Activated T-cell treated with anti-CD3 and anti-CD28 coated beads, Interleukin-2, amount 50 U/mL, for 72 hours (primary cell): Measurements from ENCODE around the gene COMP. TPM values are rescaled to one million over a fixed set of nuclear protein-coding genes. Genes with fewer than 3 reads are reported as not detected.

Experiments used
- ATAC-seq, 2 donors: fragments of 150-1000 bp; cut with Tn5 transposase; replicated peaks in 1 of 2; 2 replicates each; pipeline ENCODE4 v1.10.0; 2021; ENCODE audit warnings: moderate library complexity in 2 of 2, mild to moderate bottlenecking in 1 of 2
- DNase-seq, 2 donors: peaks; one replicate each; pipeline ENCODE4 v3.0.0; 2021 to 2022; ENCODE audit warnings: mixed read lengths in 1 of 2
- H3K27ac Mint-ChIP-seq: one replicate; pipeline ENCODE4 v1.8.0; 2022; ENCODE audit warnings: mild to moderate bottlenecking, moderate library complexity, mixed read lengths
- H3K27me3 Mint-ChIP-seq: one replicate; pipeline ENCODE4 v1.8.0; 2022; ENCODE audit warnings: low read depth, mixed read lengths
- H3K36me3 Mint-ChIP-seq, 2 donors: one replicate each; pipeline ENCODE4 v1.8.0; 2022; ENCODE audit warnings: mixed read lengths in 2 of 2, mild to moderate bottlenecking in 1 of 2; ENCODE audit not compliant: insufficient read depth in 2 of 2
- H3K4me1 Mint-ChIP-seq: one replicate; pipeline ENCODE4 v1.8.0; 2022; ENCODE audit warnings: low read depth, mixed read lengths
- H3K4me3 Mint-ChIP-seq, 2 donors: one replicate each; pipeline ENCODE4 v1.8.0; 2022; ENCODE audit warnings: mild to moderate bottlenecking in 2 of 2, mixed read lengths in 2 of 2, moderate library complexity in 2 of 2
- H3K9me3 Mint-ChIP-seq, 2 donors: one replicate each; pipeline ENCODE4 v1.8.0; 2022; ENCODE audit warnings: mixed read lengths in 2 of 2
- total RNA-seq, 2 donors: library from RNA; stranded (reverse); gene quantifications; one replicate each; pipeline ENCODE4 v1.2.3, GENCODE V29; 2022

The COMP gene
- not detected for total RNA-seq

DNA sequence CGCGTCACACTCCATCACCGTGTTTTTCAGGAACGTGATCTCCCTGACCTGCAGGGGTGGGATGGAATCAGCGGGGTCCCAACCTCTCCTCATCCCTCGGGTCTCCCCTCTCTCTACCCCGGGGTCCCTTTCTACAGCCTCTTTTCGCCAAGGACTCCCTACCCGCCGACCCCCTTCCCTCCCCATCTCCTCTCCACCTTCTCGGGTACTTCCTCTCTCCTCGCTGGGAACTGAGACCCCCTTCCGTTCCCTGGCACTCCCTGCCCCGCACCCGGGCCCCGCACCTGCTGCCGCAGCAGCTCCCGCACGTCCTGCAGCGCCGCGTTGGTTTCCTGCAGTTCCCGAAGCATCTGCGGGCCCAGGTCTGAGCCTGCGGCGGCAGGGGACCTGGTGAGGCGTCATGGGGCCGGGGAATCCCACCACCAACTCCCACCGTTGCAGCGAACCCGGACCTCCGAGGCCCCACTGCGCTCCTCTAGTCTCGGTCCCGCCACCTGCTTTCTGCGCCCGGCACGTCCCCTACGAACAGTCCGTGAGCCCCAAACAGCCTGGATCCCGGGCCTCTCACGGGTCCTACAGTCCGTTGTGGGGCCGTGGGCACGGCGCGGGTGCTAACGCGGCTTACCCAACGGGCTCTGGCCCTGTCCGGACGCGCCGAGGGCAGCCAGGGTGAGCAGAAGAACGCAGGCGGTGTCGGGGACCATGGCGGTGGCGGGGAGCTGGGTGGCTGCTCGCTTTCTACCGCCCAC is at the start of gene COMP:
Gene COMP, minus strand, starts transcription at position 740 of the 749 bp plus-strand sequence. Its CDS starts 36 bp downstream, at position 704.
- H3K36me3 Mint-ChIP-seq: peaks cover 4 to 9% of the 10 kb centered on the region in 2 donors
- peaks cover 36% of the 10 kb centered on the region for H3K4me1 Mint-ChIP-seq
- no peak for DNase-seq
- H3K27me3 Mint-ChIP-seq: peaks cover 76% of the 10 kb centered on the region
- H3K9me3 Mint-ChIP-seq: no peaks in the 10 kb centered on the region
- peak within 1 kb of the TSS; percentile 38 for H3K27ac Mint-ChIP-seq
- H3K4me3 Mint-ChIP-seq: peak within 1 kb of the TSS; percentile 73 to 88
- ATAC-seq: no peak

DNA sequence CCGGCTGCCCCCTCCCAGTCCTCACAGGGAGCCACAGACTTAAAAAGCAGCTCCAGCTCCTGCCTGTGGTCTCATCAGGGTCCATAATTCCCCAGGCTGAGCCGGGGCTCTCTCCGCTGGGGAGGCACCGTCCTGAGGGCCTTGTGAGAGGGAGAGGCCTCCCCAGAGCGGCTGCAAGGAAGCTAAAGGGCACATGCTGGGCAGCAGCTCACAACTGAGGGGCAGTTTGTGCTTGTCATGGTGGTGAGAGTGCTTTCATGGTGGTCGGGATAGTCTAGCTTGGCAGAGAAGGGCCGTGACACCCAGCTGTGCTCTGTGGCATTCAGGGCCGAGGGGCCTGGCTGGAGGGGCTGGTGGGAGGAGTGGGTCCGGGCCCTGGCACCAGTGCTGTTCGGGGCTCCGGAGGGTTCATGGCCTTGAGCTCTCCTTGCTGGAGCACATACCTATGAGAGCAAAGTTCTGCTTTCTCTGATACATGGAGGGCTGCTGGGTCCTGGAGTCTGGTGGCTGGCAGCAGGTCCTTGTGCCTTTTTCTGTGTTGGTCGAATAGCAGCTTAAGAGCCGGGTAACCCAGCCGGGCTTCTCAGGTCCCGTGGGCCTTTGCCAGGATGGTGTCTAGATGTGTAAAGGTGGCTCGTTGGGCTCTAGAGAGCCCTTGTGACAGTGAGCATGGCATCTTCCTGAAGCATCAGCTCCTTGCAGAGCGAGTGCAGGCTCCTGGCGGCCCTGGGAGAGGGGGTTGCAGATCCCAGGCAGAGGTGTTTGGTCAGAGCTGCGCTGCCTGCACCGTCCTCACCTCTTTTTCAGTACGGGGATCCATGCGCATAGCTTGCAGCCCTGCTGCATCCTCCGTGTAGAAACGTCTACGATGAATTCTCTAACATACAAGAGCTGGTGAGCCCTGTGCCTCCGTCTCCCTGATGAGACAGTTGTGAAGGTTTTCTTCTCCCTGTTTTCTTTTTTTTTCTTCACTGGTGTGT is 49.5 kb upstream of the COMP start:
- peaks cover 12 to 15% of the 10 kb centered on the region in 2 donors for H3K36me3 Mint-ChIP-seq
- H3K27ac Mint-ChIP-seq: peak overlapping the region; percentile 56
- H3K27me3 Mint-ChIP-seq: no peaks in the 10 kb centered on the region

DNA sequence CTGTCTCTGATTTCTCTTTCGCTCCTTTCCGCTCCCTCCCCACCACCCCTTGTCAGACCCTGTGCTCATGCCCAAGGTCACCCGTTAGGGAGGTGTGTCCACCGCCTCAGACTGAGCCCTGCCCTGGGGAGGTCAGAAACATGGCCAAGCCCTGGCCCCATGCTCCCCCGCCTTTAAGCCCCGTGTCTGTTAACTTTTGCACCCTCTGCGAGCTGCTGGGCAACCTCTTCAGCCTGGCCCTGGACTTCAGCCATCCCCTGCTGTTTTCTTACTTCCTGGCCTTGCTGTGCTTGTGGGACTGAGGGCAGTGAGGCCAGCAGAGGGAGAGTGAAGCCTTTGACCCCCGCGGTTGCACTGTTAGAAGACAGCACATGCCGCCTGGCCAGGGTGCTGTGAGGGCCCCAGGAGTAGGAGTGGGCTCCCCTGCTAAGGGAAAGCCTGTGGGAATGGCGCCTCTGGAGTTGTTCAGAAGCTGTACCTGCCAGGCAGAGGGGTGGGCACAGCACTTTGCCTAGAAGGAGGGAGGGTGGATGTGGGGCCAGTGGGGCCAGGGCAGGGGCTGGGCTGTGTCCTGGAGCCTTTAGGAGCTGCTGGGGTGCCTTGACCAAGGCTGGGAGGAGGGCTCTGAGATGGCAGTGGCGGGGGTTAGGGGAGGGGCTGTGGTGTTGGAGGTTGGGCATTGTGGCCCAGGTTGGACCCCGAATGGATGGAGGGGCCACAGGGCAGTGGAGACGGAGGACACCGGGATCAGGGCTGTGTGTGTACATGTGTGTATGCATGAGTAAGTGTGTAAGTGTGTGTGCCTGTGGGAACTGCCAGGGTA is 48.6 kb upstream of the COMP start:
- DNase-seq: no peak
- ATAC-seq: no peak
- Mint-ChIP-seq H3K36me3 (peaks cover 15 to 19% of the 10 kb centered on the region in 2 donors), H3K27me3 (no peaks in the 10 kb centered on the region), H3K9me3 (no peaks in the 10 kb centered on the region), H3K4me1 (peaks cover 89% of the 10 kb centered on the region), H3K4me3 (no peak overlapping the region), H3K27ac (no peak overlapping the region)

More for the DNA sequence above, 49.5 kb upstream of the COMP start:
- Mint-ChIP-seq H3K9me3 (no peaks in the 10 kb centered on the region), H3K4me1 (peaks cover 85% of the 10 kb centered on the region), H3K4me3 (no peak overlapping the region)
- no peak for ATAC-seq
- DNase-seq: no peak

DNA sequence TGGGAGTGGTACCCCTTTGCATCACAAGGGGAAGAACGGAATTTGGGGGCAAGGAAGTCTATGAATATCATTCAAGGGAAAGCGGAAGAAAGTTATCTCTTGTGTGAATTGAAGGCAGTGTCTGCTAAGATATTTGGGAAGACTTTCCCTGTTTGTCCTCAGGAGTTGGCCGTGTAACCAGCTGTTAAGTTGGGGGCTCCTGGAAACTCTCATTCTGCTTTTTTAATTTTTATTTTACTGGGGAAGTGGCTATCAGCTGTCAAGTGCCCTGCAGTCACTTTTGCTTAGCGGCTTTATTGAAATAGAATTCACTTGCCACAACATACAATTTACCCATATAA is 43.5 kb upstream of the COMP start:
- Mint-ChIP-seq H3K9me3 (no peaks in the 10 kb centered on the region), H3K27me3 (no peaks in the 10 kb centered on the region), H3K36me3 (peaks cover 21 to 24% of the 10 kb centered on the region in 2 donors), H3K4me1 (peaks cover 64% of the 10 kb centered on the region), H3K27ac (no peak overlapping the region), H3K4me3 (peak overlapping the region; percentile 97 to 99)
- DNase-seq: no peak
- ATAC-seq: no peak

DNA sequence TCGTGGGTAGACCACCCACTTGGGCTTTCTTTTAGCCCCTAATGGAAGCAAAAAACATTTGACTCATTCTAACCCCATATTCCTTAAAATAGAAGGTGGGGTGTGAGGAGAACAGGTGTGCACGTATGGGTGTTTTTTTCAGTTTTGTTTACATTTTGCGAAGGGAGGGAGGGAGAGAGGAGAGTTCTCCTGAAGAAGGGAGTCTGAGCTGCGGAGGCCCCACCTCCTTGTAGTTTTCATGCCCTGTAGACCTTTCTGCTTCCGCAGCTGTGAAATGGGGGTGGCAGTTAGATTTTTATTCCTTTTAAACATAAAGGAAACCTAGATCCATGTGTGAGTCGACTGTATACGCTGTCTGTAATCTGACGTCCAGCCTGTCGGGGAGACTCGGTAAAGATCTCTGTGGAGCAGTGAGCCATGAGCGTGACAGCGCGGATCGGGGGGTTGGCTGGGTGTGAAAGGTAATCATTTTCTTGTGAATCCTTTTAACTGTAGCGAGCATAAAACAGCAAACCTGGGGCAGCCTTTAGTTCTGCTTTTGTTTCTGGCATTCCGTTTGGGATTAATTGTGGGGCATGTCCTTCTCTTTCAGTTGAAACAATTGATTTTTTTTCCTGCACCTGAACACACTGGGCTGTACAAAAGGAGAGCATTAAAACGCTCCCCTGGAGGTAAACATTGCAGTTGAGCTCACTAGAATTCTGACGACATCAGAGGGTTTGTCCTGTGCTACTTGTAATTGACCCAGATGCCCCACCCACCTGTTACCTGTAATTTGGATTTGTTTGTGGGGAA is 42.9 kb upstream of the COMP start:
- Mint-ChIP-seq H3K4me3 (peak overlapping the region; percentile 97 to 99), H3K36me3 (peaks cover 21 to 24% of the 10 kb centered on the region in 2 donors)

DNA sequence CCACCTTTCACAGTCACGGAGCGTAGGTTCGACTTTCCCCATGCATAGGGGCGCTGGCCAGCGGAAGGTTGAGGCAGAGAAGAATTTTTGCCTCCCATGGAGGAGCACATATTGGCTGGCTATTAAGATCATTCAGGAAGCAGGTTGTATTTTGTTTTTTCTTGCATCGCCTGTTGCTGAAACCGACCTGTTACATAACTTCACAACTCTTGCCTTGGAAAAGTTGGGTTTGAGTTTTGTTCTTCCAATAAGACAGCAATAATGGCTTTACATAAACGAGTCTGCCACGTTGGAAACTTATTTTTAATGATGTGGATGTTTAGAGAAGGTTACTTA is 42.0 kb upstream of the COMP start:
- peaks cover 50% of the 10 kb centered on the region for H3K4me1 Mint-ChIP-seq
- H3K27ac Mint-ChIP-seq: peak overlapping the region; percentile 98
- peaks cover 18 to 24% of the 10 kb centered on the region in 2 donors for H3K36me3 Mint-ChIP-seq
- ATAC-seq (no peak), DNase-seq (no peak)
- no peaks in the 10 kb centered on the region for H3K27me3 Mint-ChIP-seq
- peak overlapping the region; percentile 97 to 99 for H3K4me3 Mint-ChIP-seq
- no peaks in the 10 kb centered on the region for H3K9me3 Mint-ChIP-seq

More for the DNA sequence above, 42.9 kb upstream of the COMP start:
- DNase-seq: no peak
- Mint-ChIP-seq H3K4me1 (peaks cover 58% of the 10 kb centered on the region), H3K27ac (peak overlapping the region; percentile 98), H3K9me3 (no peaks in the 10 kb centered on the region), H3K27me3 (no peaks in the 10 kb centered on the region)
- no peak for ATAC-seq

DNA sequence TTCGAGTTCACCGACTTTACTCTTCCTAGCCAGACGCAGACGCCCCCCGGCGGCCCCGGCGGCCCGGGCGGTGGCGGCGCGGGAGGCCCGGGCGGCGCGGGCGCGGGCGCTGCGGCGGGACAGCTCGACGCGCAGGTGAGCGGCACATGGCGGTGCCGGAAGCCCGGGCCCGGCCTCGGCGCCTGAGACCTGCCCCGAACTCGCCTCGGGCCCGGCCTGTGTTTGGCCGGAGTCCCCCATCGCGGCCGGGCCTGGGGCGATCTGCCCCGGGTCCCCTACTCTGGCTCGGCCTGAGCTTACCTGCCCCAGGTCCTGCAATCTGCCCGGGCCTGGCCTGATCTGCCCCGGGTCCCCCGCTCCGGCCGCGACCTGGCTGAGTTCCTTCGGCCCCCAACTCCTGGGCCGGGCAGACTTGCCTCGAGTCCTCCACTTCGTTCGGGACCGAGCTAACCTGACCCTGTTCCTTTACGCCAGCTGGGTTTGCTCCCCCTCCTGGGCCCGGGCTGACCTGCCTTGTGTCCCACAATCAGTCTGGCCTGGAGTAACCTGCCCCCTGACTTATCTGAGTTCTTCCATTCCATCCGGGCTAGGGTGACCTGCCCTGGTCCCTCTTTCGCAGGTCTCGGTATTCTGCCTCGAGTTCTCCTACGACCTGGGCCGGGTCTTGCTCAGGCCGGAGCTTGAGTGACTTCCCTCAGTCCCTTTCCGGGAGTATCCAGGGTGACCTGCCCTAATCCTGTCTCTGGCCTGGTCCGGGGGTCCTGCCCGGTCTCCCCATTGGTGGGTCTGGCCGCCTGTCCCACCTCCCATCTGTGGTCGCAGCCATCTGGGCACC is 41.4 kb upstream of the COMP start:
- Mint-ChIP-seq H3K9me3 (no peaks in the 10 kb centered on the region), H3K4me3 (peak overlapping the region; percentile 97 to 99), H3K4me1 (peaks cover 44% of the 10 kb centered on the region), H3K36me3 (peaks cover 13 to 21% of the 10 kb centered on the region in 2 donors), H3K27ac (peak overlapping the region; percentile 98), H3K27me3 (peaks cover 5% of the 10 kb centered on the region)
- DNase-seq (peak; percentile 42 to 49), ATAC-seq (peak; percentile 62 to 69)

DNA sequence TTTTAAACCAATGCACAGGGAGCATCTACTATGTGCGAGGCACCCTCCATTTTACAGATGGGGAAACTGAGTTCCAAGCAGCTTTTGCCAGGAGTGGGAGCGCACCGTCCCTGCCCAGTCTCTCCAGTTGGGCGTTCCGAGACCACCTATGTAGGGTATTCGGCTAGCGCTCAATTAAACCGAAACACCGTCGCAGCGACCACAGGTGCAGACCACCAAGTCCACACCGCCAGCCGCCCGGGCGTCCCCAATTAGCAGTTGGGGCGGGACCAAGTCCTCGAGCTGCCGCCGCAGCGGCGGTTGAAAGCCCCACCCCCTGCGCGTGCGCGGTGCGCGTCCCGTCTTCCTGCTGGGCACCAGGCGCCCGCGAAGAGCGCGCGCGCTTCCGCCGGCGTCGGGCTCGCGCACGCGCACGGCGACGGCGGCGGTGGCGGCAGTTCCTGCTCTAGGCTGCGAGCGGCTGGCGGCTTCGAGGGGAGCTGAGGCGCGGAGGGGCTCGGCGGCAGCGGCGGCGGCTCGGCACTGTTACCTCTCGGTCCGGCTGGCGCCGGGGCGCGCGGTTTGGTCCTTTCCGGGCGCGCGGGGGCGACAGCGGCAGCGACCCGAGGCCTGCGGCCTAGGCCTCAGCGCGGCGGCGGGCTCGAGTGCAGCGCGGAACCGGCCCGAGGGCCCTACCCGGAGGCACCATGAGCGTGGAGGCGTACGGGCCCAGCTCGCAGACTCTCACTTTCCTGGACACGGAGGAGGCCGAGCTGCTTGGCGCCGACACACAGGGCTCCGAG is 40.6 kb upstream of the COMP start, which contains the start of gene UPF1:
Gene UPF1, plus strand, starts transcription at position 436 of the 782 bp plus-strand sequence. Its CDS starts 251 bp downstream, at position 687.
- peaks cover 8% of the 10 kb centered on the region for H3K27me3 Mint-ChIP-seq
- peaks cover 15 to 23% of the 10 kb centered on the region in 2 donors for H3K36me3 Mint-ChIP-seq
- H3K27ac Mint-ChIP-seq: peak within 1 kb of the TSS; percentile 98
- DNase-seq: peak; percentile 98 to 99
- peak within 1 kb of the TSS; percentile 97 to 99 for H3K4me3 Mint-ChIP-seq
- peaks cover 38% of the 10 kb centered on the region for H3K4me1 Mint-ChIP-seq
- H3K9me3 Mint-ChIP-seq: peaks cover 1 to 3% of the 10 kb centered on the region in 2 donors
- peak; percentile 87 to 89 for ATAC-seq

DNA sequence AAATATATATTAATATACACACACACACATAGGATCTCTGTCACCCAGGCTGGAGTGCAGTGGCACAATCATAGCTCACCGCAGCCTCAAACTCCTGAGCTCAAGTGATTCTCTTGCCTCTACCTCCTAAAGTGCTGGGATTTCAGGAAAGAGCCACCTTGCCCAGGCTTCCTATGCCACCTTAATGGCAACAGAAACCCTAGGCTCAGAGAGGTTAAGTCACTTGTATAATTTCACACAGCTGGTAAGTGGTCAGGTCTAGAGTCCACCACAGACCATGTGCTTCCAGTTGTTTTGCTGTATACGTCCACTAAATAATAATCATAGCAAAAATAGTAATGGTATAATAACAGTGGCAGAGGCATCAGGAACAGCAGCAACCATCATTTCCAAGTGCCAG is 39.4 kb upstream of the COMP start:
- peaks cover 1 to 3% of the 10 kb centered on the region in 2 donors for H3K9me3 Mint-ChIP-seq

DNA sequence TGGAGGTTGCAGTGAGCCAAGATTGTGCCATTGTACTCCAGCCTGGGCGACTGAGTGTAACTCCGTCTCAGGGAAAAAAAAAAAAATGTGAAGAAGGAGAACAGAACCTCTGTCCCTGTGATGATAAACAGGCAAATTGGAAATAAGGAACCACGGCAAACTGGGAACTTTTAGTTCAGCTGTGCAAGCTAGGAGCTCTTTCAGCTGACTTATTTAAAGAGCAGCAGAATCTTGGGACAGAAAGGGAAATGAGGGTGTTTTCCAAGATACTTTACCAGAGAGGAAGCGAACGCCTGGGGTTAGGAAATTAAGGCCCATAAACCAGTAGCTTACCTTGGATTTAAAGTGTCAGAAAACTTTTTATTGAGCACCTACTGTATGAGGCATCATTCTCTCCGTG is 37.7 kb upstream of the COMP start:
- peaks cover 7 to 12% of the 10 kb centered on the region in 2 donors for H3K36me3 Mint-ChIP-seq
- ATAC-seq: no peak
- peaks cover 8% of the 10 kb centered on the region for H3K27me3 Mint-ChIP-seq
- peaks cover 1 to 3% of the 10 kb centered on the region in 2 donors for H3K9me3 Mint-ChIP-seq
- H3K4me3 Mint-ChIP-seq: no peak overlapping the region
- no peak overlapping the region for H3K27ac Mint-ChIP-seq
- peaks cover 11% of the 10 kb centered on the region for H3K4me1 Mint-ChIP-seq
- DNase-seq: no peak

More for the DNA sequence above, 39.4 kb upstream of the COMP start:
- peaks cover 9 to 24% of the 10 kb centered on the region in 2 donors for H3K36me3 Mint-ChIP-seq
- peaks cover 28% of the 10 kb centered on the region for H3K4me1 Mint-ChIP-seq
- peak overlapping the region in 1 of 2 donors; percentile 34 for H3K4me3 Mint-ChIP-seq
- peaks cover 8% of the 10 kb centered on the region for H3K27me3 Mint-ChIP-seq
- no peak for DNase-seq
- no peak for ATAC-seq
- H3K27ac Mint-ChIP-seq: no peak overlapping the region

DNA sequence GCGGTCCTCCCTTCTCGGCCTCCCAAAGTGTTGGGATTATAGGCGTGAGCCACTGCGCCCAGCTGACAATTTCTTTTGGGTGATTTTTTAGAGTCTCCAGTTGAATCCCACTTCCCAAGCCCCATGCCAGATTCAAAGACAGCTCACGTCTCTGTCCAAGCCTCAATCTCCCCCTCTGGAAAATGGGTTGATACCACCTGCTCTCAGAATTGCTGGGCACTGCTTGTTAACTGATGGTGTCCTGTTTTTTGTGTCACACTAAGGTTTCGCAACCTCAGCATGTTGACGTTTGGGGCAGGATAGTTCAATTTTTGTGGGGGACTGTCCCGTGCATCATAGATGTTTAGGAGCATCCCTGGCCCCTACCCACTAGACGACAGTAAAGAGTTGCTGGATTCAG is 26.5 kb upstream of the COMP start:
- no peaks in the 10 kb centered on the region for H3K36me3 Mint-ChIP-seq
- DNase-seq: no peak
- H3K27me3 Mint-ChIP-seq: no peaks in the 10 kb centered on the region
- no peaks in the 10 kb centered on the region for H3K4me1 Mint-ChIP-seq
- no peaks in the 10 kb centered on the region for H3K9me3 Mint-ChIP-seq
- no peak for ATAC-seq
- no peak overlapping the region for H3K4me3 Mint-ChIP-seq
- no peak overlapping the region for H3K27ac Mint-ChIP-seq
